Measurements from ENCODE around the gene BRI3. TPM values are rescaled to one million over a fixed set of nuclear protein-coding genes. Genes with fewer than 3 reads are reported as not detected.

Gene BRI3
- total RNA-seq, 1 donor from 2014 or later: 112 TPM

GRCh38 chr7:98297626-98298286 lies 16.3 kb downstream of the BRI3 start:
- Mint-ChIP-seq H3K36me3 (ENCODE audit: low read depth) (no peaks in the 10 kb centered on the region), H3K4me3 (no peak overlapping the region), H3K9me3 (no peaks in the 10 kb centered on the region), H3K4me1 (peaks cover 7% of the 10 kb centered on the region), H3K27me3 (ENCODE audit: low read depth) (no peaks in the 10 kb centered on the region), H3K27ac (ENCODE audit: unreplicated experiment) (no peak overlapping the region)
- DNase-seq (ENCODE audit: low read depth, low spot score): no peak
- no peak for TF ChIP-seq CTCF (conservative IDR thresholded peaks at IDR 0.05)

GRCh38 chr7:98300595-98301372 lies 19.3 kb downstream of the BRI3 start:
- no peaks in the 10 kb centered on the region for H3K27me3 Mint-ChIP-seq (ENCODE audit: low read depth)
- no peaks in the 10 kb centered on the region for H3K9me3 Mint-ChIP-seq
- TF ChIP-seq CTCF (conservative IDR thresholded peaks at IDR 0.05): no peak
- H3K27ac Mint-ChIP-seq (ENCODE audit: unreplicated experiment): peak overlapping the region; percentile 78
- no peak for DNase-seq (ENCODE audit: low read depth, low spot score)
- peaks cover 20% of the 10 kb centered on the region for H3K4me1 Mint-ChIP-seq
- no peaks in the 10 kb centered on the region for H3K36me3 Mint-ChIP-seq (ENCODE audit: low read depth)
- H3K4me3 Mint-ChIP-seq: peak overlapping the region; percentile 38

GRCh38 chr7:98301693-98302470 lies 20.4 kb downstream of the BRI3 start:
- no peaks in the 10 kb centered on the region for H3K9me3 Mint-ChIP-seq
- no peak overlapping the region for H3K4me3 Mint-ChIP-seq
- no peak overlapping the region for H3K27ac Mint-ChIP-seq (ENCODE audit: unreplicated experiment)
- DNase-seq (ENCODE audit: low read depth, low spot score): no peak
- TF ChIP-seq CTCF (conservative IDR thresholded peaks at IDR 0.05): no peak
- no peaks in the 10 kb centered on the region for H3K27me3 Mint-ChIP-seq (ENCODE audit: low read depth)
- peaks cover 20% of the 10 kb centered on the region for H3K4me1 Mint-ChIP-seq
- H3K36me3 Mint-ChIP-seq (ENCODE audit: low read depth): no peaks in the 10 kb centered on the region

- TF ChIP-seq CTCF (conservative IDR thresholded peaks at IDR 0.05): no peak
- Mint-ChIP-seq H3K27me3 (ENCODE audit: low read depth) (no peaks in the 10 kb centered on the region), H3K4me1 (peaks cover 20% of the 10 kb centered on the region), H3K9me3 (no peaks in the 10 kb centered on the region), H3K36me3 (ENCODE audit: low read depth) (no peaks in the 10 kb centered on the region), H3K4me3 (no peak overlapping the region), H3K27ac (ENCODE audit: unreplicated experiment) (no peak overlapping the region)
- no peak for DNase-seq (ENCODE audit: low read depth, low spot score)
Observed at GRCh38 chr7:98303176-98303865, 21.8 kb downstream of the BRI3 start.

- H3K27me3 Mint-ChIP-seq (ENCODE audit: low read depth): no peaks in the 10 kb centered on the region
- no peaks in the 10 kb centered on the region for H3K9me3 Mint-ChIP-seq
- DNase-seq (ENCODE audit: low read depth, low spot score): no peak
- TF ChIP-seq CTCF (conservative IDR thresholded peaks at IDR 0.05): no peak
- H3K27ac Mint-ChIP-seq (ENCODE audit: unreplicated experiment): no peak overlapping the region
- H3K36me3 Mint-ChIP-seq (ENCODE audit: low read depth): no peaks in the 10 kb centered on the region
- peaks cover 20% of the 10 kb centered on the region for H3K4me1 Mint-ChIP-seq
- no peak overlapping the region for H3K4me3 Mint-ChIP-seq
Observed at GRCh38 chr7:98303906-98304305, 22.4 kb downstream of the BRI3 start.
